ENCODE measurements around the gene MED13. TPM values are rescaled to one million over a fixed set of nuclear protein-coding genes. Genes with fewer than 3 reads are reported as not detected.
"Not testable (repeated sequence)": the region's sequence is repeated elsewhere in the genome, so short reads cannot be mapped to it uniquely, and the experiment has no call there.

The MED13 gene
- polyA plus RNA-seq, 1 donor (not counting 4 experiments of a cell fraction or from before 2014, with no cell fraction given) = 21.4 TPM

- dilution Hi-C loops (cut with MboI; ENCODE audit: extremely low pct_ligation_motif_present, low sequenced_read_pairs) = no loop called here
- no peak for DNase-seq (ENCODE audit: low read depth, low spot score)
- Histone ChIP-seq H3K36me3 (ENCODE audit: control insufficient read depth in 2 of 2, extremely low read depth in 1 of 2, insufficient read depth in 2 of 2, low read length in 2 of 2) (peaks cover 0 to 9% of the 10 kb centered on the region in 2 experiments), H3K27ac (ENCODE audit: control insufficient read depth, insufficient read depth, low read length) (no peak overlapping the region), H3K9me1 (ENCODE audit: control insufficient read depth, extremely low read depth, insufficient read depth, low read length) (no peaks in the 10 kb centered on the region), H3K27me3 (ENCODE audit: control insufficient read depth, extremely low read depth, insufficient read depth, low read length) (no peaks in the 10 kb centered on the region), H3K4me3 (ENCODE audit: control insufficient read depth in 2 of 3, extremely low read depth in 1 of 3, insufficient read depth in 2 of 3, low read depth in 1 of 3, low read length in 3 of 3) (no peak overlapping the region), H2AFZ (ENCODE audit: control insufficient read depth, low read length) (no peak overlapping the region), H3K9me3 (ENCODE audit: control insufficient read depth, low read depth, low read length) (no peaks in the 10 kb centered on the region), H3K9ac (ENCODE audit: control insufficient read depth, extremely low read depth, insufficient read depth, low read length) (no peak overlapping the region), H3K4me1 (ENCODE audit: control insufficient read depth, extremely low read depth, insufficient read depth, low read length) (no peaks in the 10 kb centered on the region), H3K79me2 (ENCODE audit: control insufficient read depth, insufficient read depth, low read length) (peaks cover 40% of the 10 kb centered on the region), H4K20me1 (ENCODE audit: control insufficient read depth, extremely low read depth, insufficient read depth, low read length) (no peaks in the 10 kb centered on the region), H3K4me2 (ENCODE audit: control insufficient read depth, extremely low read depth, insufficient read depth, low read depth, low read length) (no peak overlapping the region)
- no peak for TF ChIP-seq EZH2 (IDR thresholded peaks at IDR 0.05; ENCODE audit: low read length)
- TF ChIP-seq, protein P1, sequence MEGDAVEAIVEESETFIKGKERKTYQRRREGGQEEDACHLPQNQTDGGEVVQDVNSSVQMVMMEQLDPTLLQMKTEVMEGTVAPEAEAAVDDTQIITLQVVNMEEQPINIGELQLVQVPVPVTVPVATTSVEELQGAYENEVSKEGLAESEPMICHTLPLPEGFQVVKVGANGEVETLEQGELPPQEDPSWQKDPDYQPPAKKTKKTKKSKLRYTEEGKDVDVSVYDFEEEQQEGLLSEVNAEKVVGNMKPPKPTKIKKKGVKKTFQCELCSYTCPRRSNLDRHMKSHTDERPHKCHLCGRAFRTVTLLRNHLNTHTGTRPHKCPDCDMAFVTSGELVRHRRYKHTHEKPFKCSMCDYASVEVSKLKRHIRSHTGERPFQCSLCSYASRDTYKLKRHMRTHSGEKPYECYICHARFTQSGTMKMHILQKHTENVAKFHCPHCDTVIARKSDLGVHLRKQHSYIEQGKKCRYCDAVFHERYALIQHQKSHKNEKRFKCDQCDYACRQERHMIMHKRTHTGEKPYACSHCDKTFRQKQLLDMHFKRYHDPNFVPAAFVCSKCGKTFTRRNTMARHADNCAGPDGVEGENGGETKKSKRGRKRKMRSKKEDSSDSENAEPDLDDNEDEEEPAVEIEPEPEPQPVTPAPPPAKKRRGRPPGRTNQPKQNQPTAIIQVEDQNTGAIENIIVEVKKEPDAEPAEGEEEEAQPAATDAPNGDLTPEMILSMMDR (optimal IDR thresholded peaks at IDR 0.05 in 1 of 3, IDR thresholded peaks at IDR 0.05 in 1 of 3, conservative IDR thresholded peaks at IDR 0.05 in 1 of 3; ENCODE audit: extremely low read depth in 1 of 3, insufficient read depth in 2 of 3, low read length in 3 of 3) = no peak
- FAIRE-seq = no peak
These were observed 64.0 kb downstream of the MED13 start for GRCh38 chr17:62001105-62001504.

DNA sequence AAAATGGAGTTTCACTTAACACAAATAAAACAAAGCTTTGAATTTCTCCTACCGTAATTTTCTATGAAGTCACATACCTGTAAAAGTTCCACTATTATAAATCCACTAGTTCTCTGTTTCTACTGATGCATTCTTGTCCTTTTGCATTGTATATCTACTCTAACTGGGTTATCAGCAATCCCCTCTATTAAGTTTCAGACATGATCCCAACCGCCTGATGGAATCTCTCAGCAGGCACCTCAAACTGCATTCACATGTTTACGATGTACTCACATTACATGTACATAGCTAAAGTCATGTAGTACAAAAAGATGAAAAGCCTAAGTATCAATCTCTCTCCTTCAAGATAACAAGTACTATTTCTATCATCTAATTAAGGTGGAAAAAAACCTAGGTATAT, 64.9 kb downstream of the MED13 start:
- H4K20me1 ChIP-seq (ENCODE audit: control insufficient read depth, extremely low read depth, insufficient read depth, low read length) = no peaks in the 10 kb centered on the region
- DNase-seq (ENCODE audit: low read depth, low spot score) = no peak

DNA sequence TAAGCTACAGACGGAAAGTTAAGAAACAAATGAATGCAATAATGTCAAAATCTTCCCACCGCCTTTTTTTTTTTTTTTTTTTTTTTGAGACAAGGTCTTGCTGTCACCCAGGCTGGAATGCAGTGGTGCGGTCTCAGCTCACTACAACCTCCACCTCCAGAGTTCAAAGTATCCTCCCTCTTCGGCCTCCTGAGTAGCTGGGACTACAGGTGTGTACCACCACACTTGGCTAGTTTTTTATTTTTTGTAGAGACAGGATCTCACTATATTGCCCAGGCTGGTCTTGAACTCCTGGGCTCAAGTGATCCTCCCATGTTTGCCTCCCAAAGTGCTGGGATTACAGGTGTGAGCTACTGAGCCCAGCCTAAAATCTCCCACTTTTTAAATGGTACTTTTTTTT, 66.5 kb downstream of the MED13 start:
- H4K20me1 ChIP-seq (ENCODE audit: control insufficient read depth, extremely low read depth, insufficient read depth, low read length); H3K4me2 ChIP-seq (ENCODE audit: control insufficient read depth, extremely low read depth, insufficient read depth, low read depth, low read length); H2AFZ ChIP-seq (ENCODE audit: control insufficient read depth, low read length); DNase-seq (ENCODE audit: low read depth, low spot score); H3K27me3 ChIP-seq (ENCODE audit: control insufficient read depth, extremely low read depth, insufficient read depth, low read length); H3K9me1 ChIP-seq (ENCODE audit: control insufficient read depth, extremely low read depth, insufficient read depth, low read length); H3K4me3 ChIP-seq (ENCODE audit: control insufficient read depth in 2 of 3, extremely low read depth in 1 of 3, insufficient read depth in 2 of 3, low read depth in 1 of 3, low read length in 3 of 3); H3K27ac ChIP-seq (ENCODE audit: control insufficient read depth, insufficient read depth, low read length); dilution Hi-C loops (cut with MboI; ENCODE audit: extremely low pct_ligation_motif_present, low sequenced_read_pairs); H3K9ac ChIP-seq (ENCODE audit: control insufficient read depth, extremely low read depth, insufficient read depth, low read length); FAIRE-seq; H3K9me3 ChIP-seq (ENCODE audit: control insufficient read depth, low read depth, low read length); H3K4me1 ChIP-seq (ENCODE audit: control insufficient read depth, extremely low read depth, insufficient read depth, low read length): not testable (repeated sequence)
- Histone ChIP-seq H3K36me3 (ENCODE audit: control insufficient read depth in 2 of 2, extremely low read depth in 1 of 2, insufficient read depth in 2 of 2, low read length in 2 of 2) (peaks cover 3 to 10% of the 10 kb centered on the region in 2 experiments), H3K79me2 (ENCODE audit: control insufficient read depth, insufficient read depth, low read length) (peaks cover 26% of the 10 kb centered on the region)

More for the DNA sequence above, 64.9 kb downstream of the MED13 start:
- no peaks in the 10 kb centered on the region for H3K27me3 ChIP-seq (ENCODE audit: control insufficient read depth, extremely low read depth, insufficient read depth, low read length)
- H3K4me3 ChIP-seq (ENCODE audit: control insufficient read depth in 2 of 3, extremely low read depth in 1 of 3, insufficient read depth in 2 of 3, low read depth in 1 of 3, low read length in 3 of 3) = no peak overlapping the region
- H3K4me2 ChIP-seq (ENCODE audit: control insufficient read depth, extremely low read depth, insufficient read depth, low read depth, low read length) = no peak overlapping the region
- peaks cover 0 to 4% of the 10 kb centered on the region in 2 experiments for H3K36me3 ChIP-seq (ENCODE audit: control insufficient read depth in 2 of 2, extremely low read depth in 1 of 2, insufficient read depth in 2 of 2, low read length in 2 of 2)
- TF ChIP-seq, protein P1 (optimal IDR thresholded peaks at IDR 0.05 in 1 of 3, IDR thresholded peaks at IDR 0.05 in 1 of 3, conservative IDR thresholded peaks at IDR 0.05 in 1 of 3; ENCODE audit: extremely low read depth in 1 of 3, insufficient read depth in 2 of 3, low read length in 3 of 3) = no peak
- TF ChIP-seq EZH2 (IDR thresholded peaks at IDR 0.05; ENCODE audit: low read length) = no peak
- no peaks in the 10 kb centered on the region for H3K9me3 ChIP-seq (ENCODE audit: control insufficient read depth, low read depth, low read length)
- no peak overlapping the region for H3K27ac ChIP-seq (ENCODE audit: control insufficient read depth, insufficient read depth, low read length)
- no peak for FAIRE-seq
- no peaks in the 10 kb centered on the region for H3K4me1 ChIP-seq (ENCODE audit: control insufficient read depth, extremely low read depth, insufficient read depth, low read length)
- H3K9me1 ChIP-seq (ENCODE audit: control insufficient read depth, extremely low read depth, insufficient read depth, low read length) = no peaks in the 10 kb centered on the region
- dilution Hi-C loops (cut with MboI; ENCODE audit: extremely low pct_ligation_motif_present, low sequenced_read_pairs) = no loop called here
- H3K79me2 ChIP-seq (ENCODE audit: control insufficient read depth, insufficient read depth, low read length) = peaks cover 35% of the 10 kb centered on the region
- no peak overlapping the region for H2AFZ ChIP-seq (ENCODE audit: control insufficient read depth, low read length)
- no peak overlapping the region for H3K9ac ChIP-seq (ENCODE audit: control insufficient read depth, extremely low read depth, insufficient read depth, low read length)

All from keratinocyte (primary cell).